AG09319 (cell line): ENCODE measurements around the gene CELSR1.
"Not testable (repeated sequence)": the region's sequence is repeated elsewhere in the genome, so short reads cannot be mapped to it uniquely, and the experiment has no call there.

Experiments
- DNase-seq: peaks from one replicate; pipeline ENCODE4 v3.0.0-alpha.2; 2010; ENCODE audit warnings: low read depth; ENCODE audit errors: extremely low read depth
- TF ChIP-seq, protein P1 (sequence below): IDR thresholded peaks from 2 replicates; pipeline ENCODE4 v1.5.1; 2011; ENCODE audit warnings: low read depth, mild to moderate bottlenecking, inconsistent platforms, low read length, moderate library complexity

The CELSR1 gene

GRCh38 chr22:46473021-46473779 lies 64.2 kb downstream of the CELSR1 start:
- TF ChIP-seq, protein P1, sequence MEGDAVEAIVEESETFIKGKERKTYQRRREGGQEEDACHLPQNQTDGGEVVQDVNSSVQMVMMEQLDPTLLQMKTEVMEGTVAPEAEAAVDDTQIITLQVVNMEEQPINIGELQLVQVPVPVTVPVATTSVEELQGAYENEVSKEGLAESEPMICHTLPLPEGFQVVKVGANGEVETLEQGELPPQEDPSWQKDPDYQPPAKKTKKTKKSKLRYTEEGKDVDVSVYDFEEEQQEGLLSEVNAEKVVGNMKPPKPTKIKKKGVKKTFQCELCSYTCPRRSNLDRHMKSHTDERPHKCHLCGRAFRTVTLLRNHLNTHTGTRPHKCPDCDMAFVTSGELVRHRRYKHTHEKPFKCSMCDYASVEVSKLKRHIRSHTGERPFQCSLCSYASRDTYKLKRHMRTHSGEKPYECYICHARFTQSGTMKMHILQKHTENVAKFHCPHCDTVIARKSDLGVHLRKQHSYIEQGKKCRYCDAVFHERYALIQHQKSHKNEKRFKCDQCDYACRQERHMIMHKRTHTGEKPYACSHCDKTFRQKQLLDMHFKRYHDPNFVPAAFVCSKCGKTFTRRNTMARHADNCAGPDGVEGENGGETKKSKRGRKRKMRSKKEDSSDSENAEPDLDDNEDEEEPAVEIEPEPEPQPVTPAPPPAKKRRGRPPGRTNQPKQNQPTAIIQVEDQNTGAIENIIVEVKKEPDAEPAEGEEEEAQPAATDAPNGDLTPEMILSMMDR, result no peak
- DNase-seq, result no peak

- TF ChIP-seq, protein P1, result no peak
- DNase-seq, result no peak
These were observed 64.8 kb downstream of the CELSR1 start for GRCh38 chr22:46472722-46473016.

DNA sequence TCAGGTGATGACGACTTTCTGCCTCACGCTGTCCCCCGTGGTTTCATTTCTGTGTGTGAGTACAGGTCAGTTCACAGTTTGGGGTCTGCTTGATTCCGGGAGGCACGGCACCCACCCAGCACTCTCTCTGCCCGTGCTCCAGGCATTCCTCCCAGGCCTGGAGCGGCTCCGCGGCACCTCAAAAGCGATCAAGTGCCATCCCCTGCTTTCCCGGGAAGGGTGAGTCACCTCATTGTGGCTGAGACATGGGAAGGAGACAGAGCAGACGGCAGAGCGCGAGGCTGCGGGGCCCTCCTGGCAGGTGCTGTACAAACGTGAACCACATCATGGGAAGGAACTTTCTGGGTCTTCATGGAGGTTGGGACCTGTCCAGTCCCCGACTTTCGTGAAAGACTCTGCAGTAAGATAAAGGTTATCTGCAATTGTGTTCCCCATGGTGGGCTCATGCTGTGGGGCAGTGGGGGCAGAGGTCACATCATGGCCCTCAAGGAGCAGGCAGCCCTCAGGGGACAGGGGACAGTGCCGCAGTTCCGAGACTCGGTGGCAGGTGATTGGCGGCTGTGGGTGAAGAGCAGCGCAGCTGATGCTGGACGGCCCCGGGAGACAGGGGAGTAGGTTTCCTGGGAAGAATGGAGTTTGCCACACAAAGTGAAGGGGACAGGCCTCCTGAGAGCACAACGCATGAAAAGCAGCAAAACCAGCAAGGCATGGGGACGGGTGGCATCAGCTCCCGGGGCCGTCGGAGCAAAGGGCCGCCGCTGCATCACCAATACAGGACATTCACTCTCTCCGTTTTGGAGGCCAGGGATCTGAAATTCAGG lies 65.3 kb downstream of the CELSR1 start:
- no peak for DNase-seq
- TF ChIP-seq, protein P1, result no peak

GRCh38 chr22:46471330-46471729 lies 66.1 kb downstream of the CELSR1 start:
- not testable (repeated sequence) for DNase-seq

GRCh38 chr22:46469711-46470110 lies 67.7 kb downstream of the CELSR1 start:
- TF ChIP-seq, protein P1, result no peak
- no peak for DNase-seq

DNA sequence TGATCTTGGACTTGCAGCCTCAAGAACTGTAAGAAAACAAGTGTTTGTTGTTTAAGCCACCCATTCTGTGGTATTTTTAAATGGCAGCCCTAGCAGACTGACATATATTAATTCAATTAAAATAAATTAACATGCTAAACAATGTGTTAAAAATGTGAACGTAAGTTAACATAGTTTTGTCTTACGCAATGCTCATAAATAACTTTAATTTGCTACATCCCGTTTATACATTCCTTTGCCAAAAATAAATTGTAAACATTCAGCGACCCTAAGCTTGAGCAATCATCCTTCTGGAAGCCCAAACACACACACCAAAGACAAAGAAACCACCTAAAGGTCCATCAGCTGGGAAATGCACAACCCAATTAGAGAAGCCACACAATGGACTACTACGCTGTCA lies 70.4 kb downstream of the CELSR1 start:
- TF ChIP-seq, protein P1, result no peak
- DNase-seq, result no peak

DNA sequence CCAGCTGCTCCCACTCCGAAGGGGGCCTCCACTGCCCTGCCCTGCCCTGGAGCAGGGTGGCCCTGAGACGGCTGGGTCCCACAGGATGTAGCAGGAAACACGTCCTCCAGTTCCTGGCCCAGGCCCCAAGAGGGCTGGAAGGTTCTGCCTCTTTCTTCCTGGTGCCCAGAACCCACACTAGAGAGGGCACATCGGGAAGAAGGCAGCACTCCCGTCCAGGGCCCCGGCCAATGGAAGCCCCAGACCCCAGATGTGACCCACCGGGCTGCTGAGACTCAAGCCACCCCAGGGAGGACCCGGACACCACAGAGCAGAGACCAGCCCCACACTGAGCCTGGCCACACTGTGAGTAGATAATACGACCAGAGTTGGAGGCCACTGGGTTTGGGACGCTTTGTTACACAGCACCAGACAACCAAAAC lies 71.2 kb downstream of the CELSR1 start:
- TF ChIP-seq, protein P1, result no peak
- no peak for DNase-seq

DNA sequence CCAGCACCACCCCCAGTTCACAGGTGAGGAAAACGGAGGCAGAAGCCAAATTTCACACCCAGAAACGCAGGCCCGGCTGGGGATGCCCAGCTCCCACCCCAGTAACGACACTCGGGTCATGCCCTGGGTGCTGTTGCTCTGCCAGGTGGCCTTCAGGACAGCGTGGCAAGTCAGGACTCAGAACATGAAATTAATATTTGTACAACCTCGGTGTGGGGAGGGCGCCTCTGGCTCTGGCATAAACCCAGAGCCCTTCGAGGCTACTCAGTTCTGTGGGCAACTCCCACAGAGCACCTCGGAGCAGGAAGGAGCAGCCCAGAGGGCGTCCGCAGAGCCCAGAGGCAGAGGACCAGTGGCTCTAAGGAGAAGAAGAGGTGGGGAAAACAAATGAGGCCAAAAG lies 71.6 kb downstream of the CELSR1 start:
- DNase-seq, result no peak
- TF ChIP-seq, protein P1, result no peak
